Measurements from ENCODE around the gene HMCN1.

Gene HMCN1

GRCh38 chr1:185808631-185809030 is 74.4 kb downstream of the HMCN1 start:
- no peak for DNase-seq

- DNase-seq, result no peak
Measured at GRCh38 chr1:185811073-185811709, 77.0 kb downstream of the HMCN1 start.

- DNase-seq, result no peak
Measured at GRCh38 chr1:185812934-185813333, 78.7 kb downstream of the HMCN1 start.

- no peak for DNase-seq
Measured at GRCh38 chr1:185813401-185813979, 79.3 kb downstream of the HMCN1 start.

- DNase-seq, result no peak
Measured at GRCh38 chr1:185816460-185816859, 82.3 kb downstream of the HMCN1 start.

GRCh38 chr1:185819798-185820197 is 85.6 kb downstream of the HMCN1 start:
- DNase-seq, result no peak

- DNase-seq, result no peak
Measured at GRCh38 chr1:185821612-185822385, 87.6 kb downstream of the HMCN1 start.

- no peak for DNase-seq
Measured at GRCh38 chr1:185823467-185823866, 89.3 kb downstream of the HMCN1 start.

- no peak for DNase-seq
Measured at GRCh38 chr1:185824106-185824505, 89.9 kb downstream of the HMCN1 start.

- DNase-seq, result no peak
Measured at GRCh38 chr1:185825556-185825955, 91.4 kb downstream of the HMCN1 start.

- DNase-seq, result no peak
Measured at GRCh38 chr1:185834371-185834905, 100.2 kb downstream of the HMCN1 start.

- no peak for DNase-seq
Measured at GRCh38 chr1:185835191-185835590, 101.0 kb downstream of the HMCN1 start.

- DNase-seq, result no peak
Measured at GRCh38 chr1:185837711-185838110, 103.5 kb downstream of the HMCN1 start.

- DNase-seq, result no peak
Measured at GRCh38 chr1:185838111-185838510, 103.9 kb downstream of the HMCN1 start.

GRCh38 chr1:185840880-185841279 is 106.7 kb downstream of the HMCN1 start:
- no peak for DNase-seq

- DNase-seq, result no peak
Measured at GRCh38 chr1:185843297-185843869, 109.2 kb downstream of the HMCN1 start.

- DNase-seq, result no peak
Measured at GRCh38 chr1:185843986-185844385, 109.8 kb downstream of the HMCN1 start.

- DNase-seq, result no peak
Measured at GRCh38 chr1:185846672-185847444, 112.7 kb downstream of the HMCN1 start.

GRCh38 chr1:185849014-185849413 is 114.8 kb downstream of the HMCN1 start:
- DNase-seq, result no peak

- DNase-seq, result no peak
Measured at GRCh38 chr1:185850366-185850765, 116.2 kb downstream of the HMCN1 start.

- DNase-seq, result no peak
Measured at GRCh38 chr1:185853739-185854138, 119.5 kb downstream of the HMCN1 start.

- no peak for DNase-seq
Measured at GRCh38 chr1:185856482-185856881, 122.3 kb downstream of the HMCN1 start.

GRCh38 chr1:185857442-185857841 is 123.3 kb downstream of the HMCN1 start:
- DNase-seq, result no peak
